ENCODE data around the gene RAC3. TPM values are rescaled to one million over a fixed set of nuclear protein-coding genes. Genes with fewer than 3 reads are reported as not detected.

RAC3 gene
- total RNA-seq, 1 donor from 2014 or later: 0.49 TPM

- DNase-seq: no peak
- ChIA-PET CTCF (no interaction called here), POLR2A (no interaction called here)
- TF ChIP-seq CTCF (IDR thresholded peaks at IDR 0.05): no peak
- Mint-ChIP-seq H3K4me1 (no peaks in the 10 kb centered on the region), H3K9me3 (no peaks in the 10 kb centered on the region), H3K36me3 (ENCODE audit: low read depth) (no peaks in the 10 kb centered on the region), H3K27ac (no peak overlapping the region), H3K4me3 (no peak overlapping the region), H3K27me3 (no peaks in the 10 kb centered on the region)
- intact Hi-C loops (cut with micrococcal nuclease): no loop called here
- no peak for ATAC-seq (ENCODE audit: low read depth)
Observed at GRCh38 chr17:82010575-82011525, 20.6 kb upstream of the RAC3 start.

- DNase-seq: no peak
- no peak for ATAC-seq (ENCODE audit: low read depth)
- no peak overlapping the region for H3K4me3 Mint-ChIP-seq
- H3K27ac Mint-ChIP-seq: no peak overlapping the region
- POLR2A ChIA-PET: no interaction called here
- TF ChIP-seq CTCF (IDR thresholded peaks at IDR 0.05): no peak
- H3K4me1 Mint-ChIP-seq: no peaks in the 10 kb centered on the region
- intact Hi-C loops (cut with micrococcal nuclease): no loop called here
- no peaks in the 10 kb centered on the region for H3K27me3 Mint-ChIP-seq
- no peaks in the 10 kb centered on the region for H3K9me3 Mint-ChIP-seq
- no peaks in the 10 kb centered on the region for H3K36me3 Mint-ChIP-seq (ENCODE audit: low read depth)
- CTCF ChIA-PET: no interaction called here
Observed at GRCh38 chr17:82011617-82012187, 19.8 kb upstream of the RAC3 start.

GRCh38 chr17:82012261-82012639 is 19.2 kb upstream of the RAC3 start:
- no peaks in the 10 kb centered on the region for H3K36me3 Mint-ChIP-seq (ENCODE audit: low read depth)
- intact Hi-C loops (cut with micrococcal nuclease): no loop called here
- no peaks in the 10 kb centered on the region for H3K4me1 Mint-ChIP-seq
- TF ChIP-seq CTCF (IDR thresholded peaks at IDR 0.05): no peak
- ATAC-seq (ENCODE audit: low read depth): no peak
- H3K27me3 Mint-ChIP-seq: no peaks in the 10 kb centered on the region
- H3K27ac Mint-ChIP-seq: no peak overlapping the region
- POLR2A ChIA-PET: no interaction called here
- no peaks in the 10 kb centered on the region for H3K9me3 Mint-ChIP-seq
- H3K4me3 Mint-ChIP-seq: no peak overlapping the region
- CTCF ChIA-PET: no interaction called here
- no peak for DNase-seq

- Mint-ChIP-seq H3K4me3 (no peak overlapping the region), H3K36me3 (ENCODE audit: low read depth) (no peaks in the 10 kb centered on the region), H3K27ac (no peak overlapping the region), H3K9me3 (no peaks in the 10 kb centered on the region), H3K27me3 (no peaks in the 10 kb centered on the region), H3K4me1 (no peaks in the 10 kb centered on the region)
- intact Hi-C loops (cut with micrococcal nuclease): no loop called here
- no peak for ATAC-seq (ENCODE audit: low read depth)
- TF ChIP-seq CTCF (IDR thresholded peaks at IDR 0.05): no peak
- ChIA-PET POLR2A (no interaction called here), CTCF (no interaction called here)
- no peak for DNase-seq
Observed at GRCh38 chr17:82012640-82013295, 18.7 kb upstream of the RAC3 start.

- ChIA-PET CTCF (no interaction called here), POLR2A (no interaction called here)
- DNase-seq (no peak), ATAC-seq (ENCODE audit: low read depth) (no peak)
- Mint-ChIP-seq H3K27ac (no peak overlapping the region), H3K9me3 (no peaks in the 10 kb centered on the region), H3K27me3 (no peaks in the 10 kb centered on the region), H3K4me3 (no peak overlapping the region), H3K36me3 (ENCODE audit: low read depth) (no peaks in the 10 kb centered on the region), H3K4me1 (no peaks in the 10 kb centered on the region)
- intact Hi-C loops (cut with micrococcal nuclease): no loop called here
- TF ChIP-seq CTCF (IDR thresholded peaks at IDR 0.05): no peak
Observed at GRCh38 chr17:82013341-82013740, 18.1 kb upstream of the RAC3 start.

Data from activated B cell treated with CpG ODN at 0.5 μM for 24 hours (primary cell).